Parathyroid adenoma (tissue), 2 donors: Measurements from ENCODE around the gene VDR.
A peak's percentile ranks its signal among the peaks of the same experiment; 100 is the strongest.

ENCODE experiments used
- H2AFZ ChIP-seq: fragments of 300-600 bp; sonication (generic); one replicate; pipeline ENCODE4 v1.7.0; 2017; ENCODE audit warnings: antibody characterized with exemption, mild to moderate bottlenecking
- H3K27ac ChIP-seq: fragments of 300-600 bp; sonication (generic); one replicate; pipeline ENCODE4 v1.7.0; 2017
- H3K27me3 ChIP-seq: fragments of 300-600 bp; sonication (generic); one replicate; pipeline ENCODE4 v1.7.0; 2017; ENCODE audit warnings: low read length; ENCODE audit not compliant: control insufficient read depth, insufficient read depth
- H3K36me3 ChIP-seq: fragments of 300-600 bp; sonication (generic); one replicate; pipeline ENCODE4 v1.7.0; 2017; ENCODE audit warnings: low read length; ENCODE audit not compliant: control insufficient read depth, insufficient read depth
- H3K4me1 ChIP-seq: fragments of 300-600 bp; sonication (generic); one replicate; pipeline ENCODE4 v1.7.0; 2017; ENCODE audit warnings: control low read depth
- H3K4me2 ChIP-seq: fragments of 300-600 bp; sonication (generic); one replicate; pipeline ENCODE4 v1.7.0; 2017; ENCODE audit warnings: low read length
- H3K4me3 ChIP-seq: fragments of 300-600 bp; sonication (generic); one replicate; pipeline ENCODE4 v1.7.0; 2017; ENCODE audit warnings: low read depth, low read length
- H3K79me2 ChIP-seq: fragments of 300-600 bp; sonication (generic); one replicate; pipeline ENCODE4 v1.7.0; 2017; ENCODE audit warnings: control low read depth
- H3K9ac ChIP-seq: fragments of 300-600 bp; sonication (generic); one replicate; pipeline ENCODE4 v1.7.0; 2017; ENCODE audit warnings: mild to moderate bottlenecking
- H3K9me3 ChIP-seq: fragments of 300-600 bp; sonication (generic); one replicate; pipeline ENCODE4 v1.7.0; 2017; ENCODE audit warnings: low read length; ENCODE audit not compliant: control insufficient read depth
- TF ChIP-seq, protein P1 (sequence below): fragments of 300-600 bp; sonication (generic); IDR thresholded peaks from one replicate; pipeline ENCODE4 v1.7.0; 2017; ENCODE audit warnings: antibody characterized with exemption, mild to moderate bottlenecking
- donor health status: primary hyperparathyroidism.

VDR gene

DNA sequence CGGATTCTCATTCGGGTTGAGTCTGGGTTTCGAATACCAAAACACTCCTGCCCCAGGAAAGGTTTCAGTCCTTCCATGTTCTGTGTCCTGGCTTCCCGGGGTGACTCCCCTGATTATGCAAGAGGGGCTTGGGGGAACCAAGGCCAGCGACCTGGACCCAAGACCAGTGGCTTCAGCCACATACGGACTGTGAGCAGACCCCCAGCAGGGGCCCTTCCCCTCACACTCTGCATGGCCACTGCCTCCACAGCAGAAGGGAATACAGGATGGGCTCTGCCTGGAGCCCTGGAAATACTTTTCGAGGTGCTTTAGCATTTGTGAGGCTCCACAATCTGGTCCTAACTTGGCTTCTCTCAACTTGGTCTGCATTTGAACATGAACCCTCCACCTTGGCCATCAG is 104.2 kb downstream of the VDR start:
- Histone ChIP-seq H3K4me1 (peaks cover 53% of the 10 kb centered on the region), H3K9me3 (no peaks in the 10 kb centered on the region), H2AFZ (no peak overlapping the region), H3K4me2 (no peak overlapping the region), H3K27ac (no peak overlapping the region), H3K4me3 (no peak overlapping the region), H3K79me2 (peaks cover 87% of the 10 kb centered on the region), H3K9ac (no peak overlapping the region), H3K36me3 (no peaks in the 10 kb centered on the region), H3K27me3 (no peaks in the 10 kb centered on the region)
- TF ChIP-seq, protein P1, sequence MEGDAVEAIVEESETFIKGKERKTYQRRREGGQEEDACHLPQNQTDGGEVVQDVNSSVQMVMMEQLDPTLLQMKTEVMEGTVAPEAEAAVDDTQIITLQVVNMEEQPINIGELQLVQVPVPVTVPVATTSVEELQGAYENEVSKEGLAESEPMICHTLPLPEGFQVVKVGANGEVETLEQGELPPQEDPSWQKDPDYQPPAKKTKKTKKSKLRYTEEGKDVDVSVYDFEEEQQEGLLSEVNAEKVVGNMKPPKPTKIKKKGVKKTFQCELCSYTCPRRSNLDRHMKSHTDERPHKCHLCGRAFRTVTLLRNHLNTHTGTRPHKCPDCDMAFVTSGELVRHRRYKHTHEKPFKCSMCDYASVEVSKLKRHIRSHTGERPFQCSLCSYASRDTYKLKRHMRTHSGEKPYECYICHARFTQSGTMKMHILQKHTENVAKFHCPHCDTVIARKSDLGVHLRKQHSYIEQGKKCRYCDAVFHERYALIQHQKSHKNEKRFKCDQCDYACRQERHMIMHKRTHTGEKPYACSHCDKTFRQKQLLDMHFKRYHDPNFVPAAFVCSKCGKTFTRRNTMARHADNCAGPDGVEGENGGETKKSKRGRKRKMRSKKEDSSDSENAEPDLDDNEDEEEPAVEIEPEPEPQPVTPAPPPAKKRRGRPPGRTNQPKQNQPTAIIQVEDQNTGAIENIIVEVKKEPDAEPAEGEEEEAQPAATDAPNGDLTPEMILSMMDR = no peak

DNA sequence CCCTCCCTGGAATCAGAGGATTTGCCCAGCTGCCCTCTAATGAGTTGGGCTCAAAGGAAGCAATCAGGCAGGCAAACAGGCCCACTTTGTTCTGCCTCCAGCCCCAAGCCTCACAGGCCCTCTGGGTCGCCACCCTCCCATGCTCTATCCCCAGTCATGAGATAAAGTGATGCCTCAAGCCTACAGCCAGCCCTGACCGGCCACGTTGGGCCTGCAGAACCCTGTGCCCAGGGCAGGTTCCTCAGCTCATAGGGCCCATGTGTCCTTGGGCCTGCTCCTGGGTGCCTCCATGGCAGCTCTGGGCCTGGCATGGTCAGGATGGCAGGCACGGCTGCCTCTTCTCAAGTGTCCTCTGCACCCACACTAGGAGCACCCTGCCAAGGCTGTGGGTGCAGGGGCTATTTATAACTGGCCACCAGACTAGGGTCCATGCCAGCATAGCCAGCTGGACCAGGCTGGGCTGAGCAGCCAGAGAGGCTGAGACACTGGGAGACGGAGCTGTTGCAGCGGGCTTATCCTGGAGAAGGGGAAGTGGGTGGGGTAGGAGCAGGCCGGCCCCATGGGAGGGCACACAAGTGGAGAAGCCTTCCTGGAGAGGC is 105.3 kb downstream of the VDR start:
- no peak overlapping the region for H3K9ac ChIP-seq

DNA sequence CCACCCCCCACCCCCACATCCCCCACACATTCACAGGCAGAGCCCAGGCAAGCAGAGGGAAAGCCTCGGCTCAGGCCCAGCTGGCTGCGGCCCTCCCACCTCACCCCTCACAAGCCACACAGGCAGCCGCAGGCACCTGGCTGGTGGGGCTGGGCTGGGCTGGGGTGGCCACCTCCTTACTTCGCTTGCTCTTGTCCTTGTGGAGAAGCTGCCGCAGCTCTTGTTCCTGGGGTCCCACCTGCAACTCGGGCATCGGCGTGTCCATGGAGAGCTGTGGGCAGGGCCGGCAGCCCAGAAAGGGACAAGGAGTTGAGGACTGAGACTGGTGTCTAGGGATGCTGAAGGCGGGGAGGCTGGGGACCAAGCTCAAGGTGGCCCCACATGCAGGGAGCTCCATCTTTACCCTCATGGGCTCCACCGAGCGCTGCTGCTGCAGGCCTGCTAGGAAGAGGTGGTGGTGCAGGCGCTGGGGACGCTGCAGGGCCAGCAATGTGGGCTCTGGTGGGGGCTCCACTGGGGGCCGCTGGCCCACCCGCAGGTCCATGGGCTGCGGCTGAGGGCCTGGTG is 106.3 kb downstream of the VDR start:
- no peak overlapping the region for H3K4me2 ChIP-seq
- peaks cover 34% of the 10 kb centered on the region for H3K4me1 ChIP-seq
- H3K9ac ChIP-seq = no peak overlapping the region
- no peaks in the 10 kb centered on the region for H3K27me3 ChIP-seq
- no peak overlapping the region for H2AFZ ChIP-seq
- no peaks in the 10 kb centered on the region for H3K9me3 ChIP-seq
- TF ChIP-seq, protein P1 = no peak
- peaks cover 87% of the 10 kb centered on the region for H3K79me2 ChIP-seq
- no peak overlapping the region for H3K27ac ChIP-seq
- H3K4me3 ChIP-seq = no peak overlapping the region
- no peaks in the 10 kb centered on the region for H3K36me3 ChIP-seq

More for the DNA sequence above, 105.3 kb downstream of the VDR start:
- Histone ChIP-seq H3K79me2 (peaks cover 87% of the 10 kb centered on the region), H3K4me3 (no peak overlapping the region), H3K36me3 (no peaks in the 10 kb centered on the region), H3K9me3 (no peaks in the 10 kb centered on the region), H3K27me3 (no peaks in the 10 kb centered on the region), H3K27ac (no peak overlapping the region), H2AFZ (no peak overlapping the region), H3K4me1 (peaks cover 44% of the 10 kb centered on the region), H3K4me2 (no peak overlapping the region)
- TF ChIP-seq, protein P1 = no peak

DNA sequence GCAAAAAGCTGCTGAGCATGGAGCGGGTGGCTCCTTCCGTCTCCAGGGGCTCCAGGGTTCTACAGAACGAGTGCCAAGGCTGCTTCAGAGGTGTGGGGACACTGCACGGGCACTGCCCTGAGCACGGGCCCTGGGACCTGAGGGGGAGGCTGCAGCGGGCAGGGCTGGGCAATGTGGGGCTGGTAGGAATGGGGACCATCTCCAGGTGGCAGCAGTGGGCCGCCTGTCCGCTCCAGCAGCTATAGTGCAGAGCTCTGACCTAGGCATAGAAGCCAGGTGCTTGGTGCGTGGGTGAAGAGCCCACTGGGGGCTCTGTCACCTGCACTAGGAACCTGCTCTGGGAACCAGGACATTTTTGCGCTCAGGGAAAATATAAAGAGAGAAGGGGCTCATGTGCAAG is 107.4 kb downstream of the VDR start:
- Histone ChIP-seq H2AFZ (no peak overlapping the region), H3K4me1 (peaks cover 24% of the 10 kb centered on the region), H3K27ac (no peak overlapping the region), H3K4me3 (no peak overlapping the region), H3K79me2 (peaks cover 77% of the 10 kb centered on the region), H3K9me3 (no peaks in the 10 kb centered on the region), H3K9ac (no peak overlapping the region), H3K36me3 (no peaks in the 10 kb centered on the region), H3K27me3 (no peaks in the 10 kb centered on the region), H3K4me2 (no peak overlapping the region)
- TF ChIP-seq, protein P1 = peak; percentile 47

DNA sequence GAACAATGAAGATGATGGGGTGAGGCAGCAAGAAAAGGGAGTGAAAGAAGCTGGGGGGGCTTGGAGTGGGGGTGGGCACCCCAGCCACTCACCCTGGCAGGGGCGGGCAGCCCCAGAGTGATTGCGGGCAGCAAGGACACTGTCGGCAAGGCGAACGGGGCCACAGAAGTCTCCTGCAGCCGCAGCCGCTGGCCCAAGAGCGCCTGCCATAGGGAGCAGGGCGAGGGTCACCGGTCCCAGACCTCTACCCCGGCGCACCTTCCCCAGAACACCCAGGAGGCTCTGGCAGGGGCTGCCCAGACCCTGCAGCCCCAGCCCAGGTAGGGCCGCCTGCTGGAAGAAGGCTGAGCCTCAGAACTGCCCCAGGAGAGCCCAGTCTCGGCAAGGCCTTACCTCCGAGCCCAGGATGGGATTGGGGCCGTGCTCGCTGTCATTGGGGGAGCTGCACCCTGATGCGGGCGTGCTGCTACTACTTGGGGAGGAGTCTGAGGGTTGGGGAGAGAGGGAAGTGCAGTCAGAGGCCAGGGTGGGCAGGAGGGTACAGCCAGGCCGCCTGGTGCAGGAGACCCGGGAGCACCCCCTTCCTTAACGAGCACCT is 108.9 kb downstream of the VDR start:
- H3K27me3 ChIP-seq = no peaks in the 10 kb centered on the region
- no peak overlapping the region for H3K9ac ChIP-seq
- H3K27ac ChIP-seq = no peak overlapping the region
- H3K4me2 ChIP-seq = no peak overlapping the region
- H3K4me3 ChIP-seq = no peak overlapping the region
- TF ChIP-seq, protein P1 = no peak
- H3K79me2 ChIP-seq = peaks cover 66% of the 10 kb centered on the region
- H3K4me1 ChIP-seq = peaks cover 9% of the 10 kb centered on the region
- no peaks in the 10 kb centered on the region for H3K9me3 ChIP-seq
- H3K36me3 ChIP-seq = no peaks in the 10 kb centered on the region
- no peak overlapping the region for H2AFZ ChIP-seq
